GM11168 (cell line): ENCODE measurements around the gene DOCK7.
"Not testable (repeated sequence)": the region's sequence is repeated elsewhere in the genome, so short reads cannot be mapped to it uniquely, and the experiment has no call there.

ENCODE experiments used
- in situ Hi-C: fragments of 300-500 bp; cut with MboI; formaldehyde crosslinking; loops from one replicate; pipeline ENCODE4 v1.12.0; 2022; ENCODE audit warnings: low sequenced_read_pairs; ENCODE audit not compliant: unreplicated experiment

DOCK7 gene

DNA sequence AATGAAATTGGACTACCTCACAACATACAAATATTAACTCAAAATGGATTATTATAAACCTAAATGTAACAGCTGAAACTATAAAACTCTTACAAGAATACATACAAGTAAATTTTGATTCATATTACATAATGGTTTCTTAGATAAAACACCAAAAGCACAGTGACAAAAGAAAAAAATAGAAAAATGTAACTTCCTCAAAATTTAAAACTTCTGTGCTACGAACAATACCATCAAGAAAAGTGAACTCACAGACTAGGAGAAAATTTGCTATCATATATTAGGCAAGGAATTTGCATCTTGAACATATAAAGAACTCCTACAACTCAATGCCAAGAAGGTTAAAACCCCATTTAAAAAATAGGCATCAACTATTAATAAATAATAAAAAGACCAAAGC is 59.7 kb downstream of the DOCK7 start:
- in situ Hi-C loops: no loop called here

DNA sequence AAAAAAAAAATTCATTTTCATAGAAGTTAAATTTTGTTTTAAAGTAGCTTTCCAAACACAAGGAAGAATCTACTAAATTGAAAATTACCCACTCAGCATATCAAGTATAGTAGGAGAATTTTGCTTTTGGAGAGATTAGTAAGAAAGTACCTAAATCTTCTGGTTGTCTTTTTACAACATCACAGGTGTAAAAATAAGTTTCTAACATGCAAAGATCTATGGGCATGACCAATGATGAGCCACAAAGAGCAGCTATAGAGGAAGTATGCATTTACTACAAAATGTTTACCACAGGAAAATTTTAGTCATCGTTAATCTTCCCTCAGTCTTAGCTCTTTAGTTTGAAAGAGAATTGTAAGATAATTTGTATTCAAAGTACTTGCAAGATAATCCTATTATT is 62.8 kb downstream of the DOCK7 start:
- in situ Hi-C loops: no loop called here

GRCh38 chr1:62621907-62622306 is 66.3 kb downstream of the DOCK7 start:
- in situ Hi-C loops: no loop called here

- in situ Hi-C loops: no loop called here
These were observed 74.3 kb downstream of the DOCK7 start for GRCh38 chr1:62613890-62614289.

DNA sequence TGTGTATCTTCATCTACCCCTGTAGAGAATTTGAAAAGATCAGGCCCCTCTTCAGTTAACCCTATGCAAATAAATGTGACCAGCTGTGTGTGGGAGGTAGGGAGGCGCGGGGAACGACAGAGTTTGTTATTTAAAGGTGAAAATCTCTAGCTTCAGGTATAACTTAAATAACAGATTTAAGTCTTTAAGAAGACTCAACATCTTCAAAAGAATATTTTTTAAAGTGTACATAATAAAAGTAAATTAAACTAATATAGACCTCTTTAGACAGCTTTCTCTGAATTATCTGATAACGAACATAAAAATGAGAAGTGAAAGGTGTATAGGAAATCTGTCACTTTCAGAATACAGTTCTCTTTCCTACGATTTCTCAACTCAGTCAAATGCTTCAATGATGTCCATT is 74.9 kb downstream of the DOCK7 start:
- in situ Hi-C loops: no loop called here

- in situ Hi-C loops: no loop called here
These were observed 75.4 kb downstream of the DOCK7 start for GRCh38 chr1:62612770-62613169.

DNA sequence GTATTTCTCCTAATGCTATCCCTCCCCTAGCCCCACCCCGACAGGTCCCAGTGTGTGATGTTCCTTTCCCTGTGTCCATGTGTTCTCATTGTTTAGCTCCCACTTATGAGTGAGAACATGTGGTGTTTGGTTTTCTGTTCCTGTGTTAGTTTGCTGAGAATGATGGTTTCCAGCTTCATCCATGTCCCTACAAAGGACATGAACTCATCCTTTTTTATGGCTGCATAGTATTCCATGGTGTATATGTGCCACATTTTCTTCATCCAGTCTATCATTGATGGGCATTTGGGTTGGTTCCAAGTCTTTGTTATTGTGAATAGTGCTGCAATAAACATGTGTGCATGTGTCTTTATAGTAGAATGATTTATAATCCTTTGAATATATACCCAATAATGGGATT is 77.6 kb downstream of the DOCK7 start:
- in situ Hi-C loops: not testable (repeated sequence)

- in situ Hi-C loops: no loop called here
These were observed 79.3 kb downstream of the DOCK7 start for GRCh38 chr1:62608905-62609304.

GRCh38 chr1:62601457-62601856 is 86.7 kb downstream of the DOCK7 start:
- in situ Hi-C loops: no loop called here

- in situ Hi-C loops: no loop called here
These were observed 89.1 kb downstream of the DOCK7 start for GRCh38 chr1:62599044-62599443.

GRCh38 chr1:62597281-62597680 is 90.9 kb downstream of the DOCK7 start, which contains the start of gene ANGPTL3:
Gene ANGPTL3 (plus strand): TSS chr1:62597520. CDS start chr1:62597567, 47 bp downstream.
- in situ Hi-C loops: no loop called here

- in situ Hi-C loops: no loop called here
These were observed 92.5 kb downstream of the DOCK7 start for GRCh38 chr1:62595647-62596046.

DNA sequence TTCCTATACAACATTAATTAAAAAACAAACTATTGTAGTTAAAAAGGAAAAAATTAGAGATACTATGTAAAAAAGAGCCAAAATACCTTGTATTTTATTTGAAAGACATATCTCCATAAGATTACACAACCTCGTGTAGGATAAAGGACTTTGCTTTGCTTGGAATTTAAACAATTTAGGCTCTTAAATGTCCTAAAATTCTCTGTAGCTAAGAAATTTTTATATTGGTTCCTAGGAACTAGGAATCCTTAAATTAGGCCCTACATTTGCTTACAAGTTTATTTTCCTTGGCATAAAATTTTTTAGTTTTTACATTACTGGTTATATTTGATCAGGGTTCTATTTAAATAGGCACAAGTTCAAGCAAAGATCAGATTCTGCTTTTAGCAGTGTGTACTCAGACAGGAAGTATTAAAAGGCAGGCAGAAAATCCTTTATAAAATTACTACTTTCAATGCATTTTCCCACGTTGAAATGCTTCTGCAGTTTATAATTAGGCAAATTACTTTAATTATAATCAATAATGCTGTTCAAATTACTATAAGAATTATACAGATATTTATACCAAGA is 94.3 kb downstream of the DOCK7 start:
- in situ Hi-C loops: no loop called here

DNA sequence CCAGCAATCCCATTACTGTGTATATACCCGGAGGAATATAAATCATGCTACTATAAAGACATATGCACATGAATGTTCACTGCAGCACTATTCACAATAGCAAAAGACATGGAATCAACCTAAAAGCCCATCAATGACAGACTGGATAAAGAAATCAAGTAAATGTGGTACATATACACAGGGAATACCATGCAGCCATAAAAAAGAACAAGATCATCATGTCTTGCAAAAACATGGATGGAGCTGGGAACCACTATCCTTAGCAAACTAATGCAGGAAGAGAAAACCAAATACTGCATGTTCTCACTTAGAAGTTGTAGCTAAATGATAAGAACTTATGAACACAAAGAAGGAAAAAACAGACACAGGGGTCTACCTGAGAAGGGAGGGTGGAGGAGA is 97.2 kb downstream of the DOCK7 start:
- in situ Hi-C loops: no loop called here

GRCh38 chr1:62590255-62590969 is 97.8 kb downstream of the DOCK7 start:
- in situ Hi-C loops: no loop called here

DNA sequence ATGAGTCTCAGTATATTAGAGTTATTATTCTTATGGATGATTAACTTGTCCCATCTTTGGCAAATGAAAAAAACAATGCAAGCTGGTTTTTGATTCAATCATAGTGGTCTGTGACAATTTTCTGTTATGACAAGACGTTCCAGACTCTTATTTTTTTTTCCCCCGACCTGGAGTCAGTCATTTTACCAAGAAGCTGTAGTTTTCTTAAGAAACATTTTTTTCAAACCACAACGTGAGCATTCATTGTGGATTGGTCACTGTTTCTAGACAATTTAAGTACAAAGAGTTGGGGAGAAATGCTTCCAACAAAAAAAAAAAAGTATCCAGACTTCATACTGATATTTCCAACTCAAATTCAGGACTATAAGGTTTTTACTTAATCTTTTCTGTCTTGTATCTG is 98.9 kb downstream of the DOCK7 start:
- in situ Hi-C loops: no loop called here

DNA sequence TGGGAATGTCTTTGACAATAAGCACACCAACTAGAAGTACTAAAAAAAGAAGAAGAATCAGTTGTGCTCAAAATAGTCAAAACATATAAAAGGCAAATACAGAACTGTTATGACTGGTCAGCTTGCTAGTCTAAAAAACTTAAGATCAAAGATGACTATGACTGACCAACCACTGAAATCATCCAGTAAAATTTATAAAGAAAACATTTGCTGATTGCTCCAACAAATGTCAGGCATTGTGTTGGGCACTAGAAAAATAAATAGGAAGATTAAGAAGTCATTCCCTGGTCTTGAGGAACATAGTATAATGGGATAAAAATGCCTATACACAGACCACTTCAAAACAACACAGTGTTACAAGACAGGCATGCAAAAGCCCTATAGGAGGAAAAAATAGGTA is 100.2 kb downstream of the DOCK7 start:
- in situ Hi-C loops: no loop called here

GRCh38 chr1:62585469-62586155 is 102.6 kb downstream of the DOCK7 start:
- in situ Hi-C loops: no loop called here

- in situ Hi-C loops: no loop called here
These were observed 114.5 kb downstream of the DOCK7 start for GRCh38 chr1:62573675-62574074.

DNA sequence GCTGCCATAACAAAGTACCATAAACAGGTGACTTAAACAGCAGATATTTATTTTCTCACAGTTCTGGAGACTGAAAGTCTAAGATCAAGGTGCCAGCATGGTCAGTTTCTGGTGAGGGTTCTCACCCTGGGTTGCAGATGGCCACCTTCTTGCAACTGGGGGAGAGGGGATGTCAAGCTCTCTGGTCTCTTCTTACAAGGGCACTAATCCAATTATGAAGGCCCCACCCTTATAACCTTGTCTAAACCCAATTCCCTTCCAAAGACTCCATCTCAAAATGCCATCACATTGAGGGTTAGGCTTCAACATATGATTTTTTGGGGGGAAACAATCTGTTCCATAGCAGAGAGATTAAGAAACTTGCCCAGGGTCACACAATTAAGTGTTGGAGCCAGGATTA is 115.7 kb downstream of the DOCK7 start:
- in situ Hi-C loops: no loop called here

DNA sequence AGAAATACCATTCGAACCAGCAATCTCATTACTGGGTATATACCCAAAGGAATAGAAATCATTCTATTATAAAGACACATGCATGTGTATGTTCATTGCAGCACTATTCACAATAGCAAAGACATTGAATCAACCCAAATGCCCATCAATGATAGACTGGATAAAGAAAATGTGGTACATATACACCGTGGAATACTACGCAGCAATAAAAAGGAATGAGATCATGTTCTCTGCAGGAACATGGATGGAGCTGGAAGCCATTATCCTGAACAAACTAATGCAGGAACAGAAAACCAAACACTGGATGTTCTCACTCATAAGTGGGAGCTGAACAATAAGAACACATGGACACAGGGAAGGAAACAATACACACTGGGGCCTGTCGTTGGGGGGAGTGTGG is 116.7 kb downstream of the DOCK7 start:
- in situ Hi-C loops: not testable (repeated sequence)

DNA sequence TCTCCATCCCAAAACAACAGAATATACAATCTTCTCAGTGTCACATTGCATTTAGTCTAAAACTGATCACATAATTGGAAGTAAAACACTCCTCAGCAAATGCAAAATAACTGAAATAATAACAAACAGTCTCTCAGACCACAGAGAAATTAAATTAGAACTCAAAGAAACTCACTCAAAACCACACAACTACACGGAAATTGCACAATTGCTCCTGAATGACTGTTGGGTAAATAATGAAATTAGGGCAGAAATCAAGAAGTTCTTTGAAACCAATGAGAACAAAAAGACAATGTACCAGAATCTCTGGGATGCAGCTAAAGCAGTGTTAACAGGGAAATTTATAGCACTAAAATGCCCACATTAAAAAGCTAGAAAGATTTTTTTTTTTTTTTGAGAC is 120.3 kb downstream of the DOCK7 start:
- in situ Hi-C loops: not testable (repeated sequence)
